HEK293 (cell line): ENCODE results near the gene FAM13B.

ENCODE experiments used
- YY1 ChIP-seq: fragments of 450-650 bp; formaldehyde crosslinking; IDR thresholded peaks from 2 replicates; pipeline ENCODE4 v1.5.1; 2018; ENCODE audit warnings: missing biosample characterization, missing genetic modification characterization
- ZBTB1 ChIP-seq: fragments of 450-650 bp; formaldehyde crosslinking; IDR thresholded peaks from 2 replicates; pipeline ENCODE4 v1.5.1; 2016; ENCODE audit warnings: missing biosample characterization, missing genetic modification characterization
- ZNF140 ChIP-seq: fragments of 450-650 bp; formaldehyde crosslinking; IDR thresholded peaks from 2 replicates; pipeline ENCODE4 v1.5.1; 2016; ENCODE audit warnings: missing biosample characterization, missing genetic modification characterization
- ZNF530 ChIP-seq: fragments of 450-650 bp; formaldehyde crosslinking; IDR thresholded peaks from 2 replicates; pipeline ENCODE4 v1.5.1; 2016; ENCODE audit warnings: low read depth, missing biosample characterization, missing genetic modification characterization
- ZNF558 ChIP-seq: fragments of 450-650 bp; formaldehyde crosslinking; IDR thresholded peaks from 2 replicates; pipeline ENCODE4 v1.5.1; 2016; ENCODE audit warnings: missing biosample characterization, missing genetic modification characterization
- ZNF585B ChIP-seq: fragments of 450-650 bp; formaldehyde crosslinking; IDR thresholded peaks from 2 replicates; pipeline ENCODE4 v1.5.1; 2016; ENCODE audit warnings: missing biosample characterization, missing genetic modification characterization
- ZNF768 ChIP-seq: fragments of 450-650 bp; formaldehyde crosslinking; IDR thresholded peaks from 2 replicates; pipeline ENCODE4 v1.5.1; 2018; ENCODE audit warnings: missing biosample characterization, mild to moderate bottlenecking, missing genetic modification characterization
- ZNF777 ChIP-seq: fragments of 450-650 bp; formaldehyde crosslinking; IDR thresholded peaks from 2 replicates; pipeline ENCODE4 v1.5.1; 2017; ENCODE audit warnings: missing biosample characterization, missing genetic modification characterization, borderline replicate concordance
- ZNF792 ChIP-seq: fragments of 450-650 bp; formaldehyde crosslinking; IDR thresholded peaks from 2 replicates; pipeline ENCODE4 v1.5.1; 2016; ENCODE audit warnings: missing biosample characterization, missing genetic modification characterization
- TF ChIP-seq, protein P1 (sequence below): fragments of 450-650 bp; formaldehyde crosslinking; IDR thresholded peaks from 2 replicates; pipeline ENCODE4 v1.5.1; 2016; ENCODE audit warnings: missing biosample characterization, missing genetic modification characterization
- TF ChIP-seq, protein P2 (sequence below): fragments of 450-650 bp; formaldehyde crosslinking; IDR thresholded peaks from 2 replicates; pipeline ENCODE4 v1.5.1; 2016; ENCODE audit warnings: missing biosample characterization, missing genetic modification characterization
- TF ChIP-seq, protein P3 (sequence below): fragments of 450-650 bp; formaldehyde crosslinking; IDR thresholded peaks from 2 replicates; pipeline ENCODE4 v1.5.1; 2016; ENCODE audit warnings: missing biosample characterization, missing genetic modification characterization
- TF ChIP-seq, protein P4 (sequence below): fragments of 450-650 bp; formaldehyde crosslinking; IDR thresholded peaks from 2 replicates; pipeline ENCODE4 v1.5.1; 2016; ENCODE audit warnings: missing biosample characterization, missing genetic modification characterization
- TF ChIP-seq, protein P5 (sequence below): fragments of 450-650 bp; formaldehyde crosslinking; conservative IDR thresholded peaks from 2 replicates; pipeline ENCODE4 v1.5.1; 2016; ENCODE audit warnings: low read depth, missing biosample characterization, missing genetic modification characterization

DNA sequence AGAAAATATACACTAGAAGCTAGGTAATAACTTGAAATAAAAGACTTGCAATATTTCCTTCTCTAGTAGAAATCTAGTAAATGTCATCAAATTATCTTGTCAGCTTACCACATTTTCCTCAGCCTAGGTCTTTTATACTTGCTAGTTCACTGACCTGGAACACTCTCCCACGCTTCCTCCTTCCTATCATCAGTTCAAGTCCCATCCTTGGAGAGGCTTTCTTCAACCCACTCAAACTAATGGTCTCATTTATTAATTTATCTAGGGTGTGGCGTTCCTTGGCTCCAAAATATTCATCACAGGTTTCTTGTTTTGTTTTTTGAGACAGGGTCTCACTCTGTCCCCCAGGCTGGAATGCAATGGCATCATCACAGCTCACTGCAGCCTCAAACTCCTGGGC lies 2.9 kb downstream of the FAM13B start:
- TF ChIP-seq, protein P1, sequence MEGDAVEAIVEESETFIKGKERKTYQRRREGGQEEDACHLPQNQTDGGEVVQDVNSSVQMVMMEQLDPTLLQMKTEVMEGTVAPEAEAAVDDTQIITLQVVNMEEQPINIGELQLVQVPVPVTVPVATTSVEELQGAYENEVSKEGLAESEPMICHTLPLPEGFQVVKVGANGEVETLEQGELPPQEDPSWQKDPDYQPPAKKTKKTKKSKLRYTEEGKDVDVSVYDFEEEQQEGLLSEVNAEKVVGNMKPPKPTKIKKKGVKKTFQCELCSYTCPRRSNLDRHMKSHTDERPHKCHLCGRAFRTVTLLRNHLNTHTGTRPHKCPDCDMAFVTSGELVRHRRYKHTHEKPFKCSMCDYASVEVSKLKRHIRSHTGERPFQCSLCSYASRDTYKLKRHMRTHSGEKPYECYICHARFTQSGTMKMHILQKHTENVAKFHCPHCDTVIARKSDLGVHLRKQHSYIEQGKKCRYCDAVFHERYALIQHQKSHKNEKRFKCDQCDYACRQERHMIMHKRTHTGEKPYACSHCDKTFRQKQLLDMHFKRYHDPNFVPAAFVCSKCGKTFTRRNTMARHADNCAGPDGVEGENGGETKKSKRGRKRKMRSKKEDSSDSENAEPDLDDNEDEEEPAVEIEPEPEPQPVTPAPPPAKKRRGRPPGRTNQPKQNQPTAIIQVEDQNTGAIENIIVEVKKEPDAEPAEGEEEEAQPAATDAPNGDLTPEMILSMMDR (tag by site-specific recombination) = no peak
- TF ChIP-seq ZNF777 (tag by site-specific recombination) = no peak
- TF ChIP-seq, protein P2, sequence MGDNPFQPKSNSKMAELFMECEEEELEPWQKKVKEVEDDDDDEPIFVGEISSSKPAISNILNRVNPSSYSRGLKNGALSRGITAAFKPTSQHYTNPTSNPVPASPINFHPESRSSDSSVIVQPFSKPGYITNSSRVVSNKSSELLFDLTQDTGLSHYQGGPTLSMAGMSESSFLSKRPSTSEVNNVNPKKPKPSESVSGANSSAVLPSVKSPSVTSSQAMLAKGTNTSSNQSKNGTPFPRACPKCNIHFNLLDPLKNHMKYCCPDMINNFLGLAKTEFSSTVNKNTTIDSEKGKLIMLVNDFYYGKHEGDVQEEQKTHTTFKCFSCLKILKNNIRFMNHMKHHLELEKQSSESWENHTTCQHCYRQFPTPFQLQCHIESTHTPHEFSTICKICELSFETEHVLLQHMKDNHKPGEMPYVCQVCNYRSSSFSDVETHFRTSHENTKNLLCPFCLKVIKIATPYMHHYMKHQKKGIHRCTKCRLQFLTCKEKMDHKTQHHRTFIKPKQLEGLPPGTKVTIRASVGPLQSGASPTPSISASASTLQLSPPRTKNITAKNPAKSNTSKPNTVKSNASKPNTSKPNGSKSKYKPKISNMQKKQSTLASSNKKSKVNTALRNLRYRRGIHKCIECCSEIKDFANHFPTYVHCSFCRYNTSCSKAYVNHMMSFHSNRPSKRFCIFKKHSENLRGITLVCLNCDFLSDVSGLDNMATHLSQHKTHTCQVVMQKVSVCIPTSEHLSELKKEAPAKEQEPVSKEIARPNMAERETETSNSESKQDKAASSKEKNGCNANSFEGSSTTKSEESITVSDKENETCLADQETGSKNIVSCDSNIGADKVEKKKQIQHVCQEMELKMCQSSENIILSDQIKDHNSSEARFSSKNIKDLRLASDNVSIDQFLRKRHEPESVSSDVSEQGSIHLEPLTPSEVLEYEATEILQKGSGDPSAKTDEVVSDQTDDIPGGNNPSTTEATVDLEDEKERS (tag by site-specific recombination) = no peak
- TF ChIP-seq, protein P3, sequence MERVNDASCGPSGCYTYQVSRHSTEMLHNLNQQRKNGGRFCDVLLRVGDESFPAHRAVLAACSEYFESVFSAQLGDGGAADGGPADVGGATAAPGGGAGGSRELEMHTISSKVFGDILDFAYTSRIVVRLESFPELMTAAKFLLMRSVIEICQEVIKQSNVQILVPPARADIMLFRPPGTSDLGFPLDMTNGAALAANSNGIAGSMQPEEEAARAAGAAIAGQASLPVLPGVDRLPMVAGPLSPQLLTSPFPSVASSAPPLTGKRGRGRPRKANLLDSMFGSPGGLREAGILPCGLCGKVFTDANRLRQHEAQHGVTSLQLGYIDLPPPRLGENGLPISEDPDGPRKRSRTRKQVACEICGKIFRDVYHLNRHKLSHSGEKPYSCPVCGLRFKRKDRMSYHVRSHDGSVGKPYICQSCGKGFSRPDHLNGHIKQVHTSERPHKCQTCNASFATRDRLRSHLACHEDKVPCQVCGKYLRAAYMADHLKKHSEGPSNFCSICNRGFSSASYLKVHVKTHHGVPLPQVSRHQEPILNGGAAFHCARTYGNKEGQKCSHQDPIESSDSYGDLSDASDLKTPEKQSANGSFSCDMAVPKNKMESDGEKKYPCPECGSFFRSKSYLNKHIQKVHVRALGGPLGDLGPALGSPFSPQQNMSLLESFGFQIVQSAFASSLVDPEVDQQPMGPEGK (tag by site-specific recombination) = no peak
- no peak for TF ChIP-seq ZNF585B
- TF ChIP-seq, protein P4, sequence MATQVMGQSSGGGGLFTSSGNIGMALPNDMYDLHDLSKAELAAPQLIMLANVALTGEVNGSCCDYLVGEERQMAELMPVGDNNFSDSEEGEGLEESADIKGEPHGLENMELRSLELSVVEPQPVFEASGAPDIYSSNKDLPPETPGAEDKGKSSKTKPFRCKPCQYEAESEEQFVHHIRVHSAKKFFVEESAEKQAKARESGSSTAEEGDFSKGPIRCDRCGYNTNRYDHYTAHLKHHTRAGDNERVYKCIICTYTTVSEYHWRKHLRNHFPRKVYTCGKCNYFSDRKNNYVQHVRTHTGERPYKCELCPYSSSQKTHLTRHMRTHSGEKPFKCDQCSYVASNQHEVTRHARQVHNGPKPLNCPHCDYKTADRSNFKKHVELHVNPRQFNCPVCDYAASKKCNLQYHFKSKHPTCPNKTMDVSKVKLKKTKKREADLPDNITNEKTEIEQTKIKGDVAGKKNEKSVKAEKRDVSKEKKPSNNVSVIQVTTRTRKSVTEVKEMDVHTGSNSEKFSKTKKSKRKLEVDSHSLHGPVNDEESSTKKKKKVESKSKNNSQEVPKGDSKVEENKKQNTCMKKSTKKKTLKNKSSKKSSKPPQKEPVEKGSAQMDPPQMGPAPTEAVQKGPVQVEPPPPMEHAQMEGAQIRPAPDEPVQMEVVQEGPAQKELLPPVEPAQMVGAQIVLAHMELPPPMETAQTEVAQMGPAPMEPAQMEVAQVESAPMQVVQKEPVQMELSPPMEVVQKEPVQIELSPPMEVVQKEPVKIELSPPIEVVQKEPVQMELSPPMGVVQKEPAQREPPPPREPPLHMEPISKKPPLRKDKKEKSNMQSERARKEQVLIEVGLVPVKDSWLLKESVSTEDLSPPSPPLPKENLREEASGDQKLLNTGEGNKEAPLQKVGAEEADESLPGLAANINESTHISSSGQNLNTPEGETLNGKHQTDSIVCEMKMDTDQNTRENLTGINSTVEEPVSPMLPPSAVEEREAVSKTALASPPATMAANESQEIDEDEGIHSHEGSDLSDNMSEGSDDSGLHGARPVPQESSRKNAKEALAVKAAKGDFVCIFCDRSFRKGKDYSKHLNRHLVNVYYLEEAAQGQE = no peak
- no peak for TF ChIP-seq ZNF558 (tag by site-specific recombination)
- TF ChIP-seq ZNF530 (tag by site-specific recombination) = no peak
- no peak for TF ChIP-seq ZNF140 (tag by site-specific recombination)
- no peak for TF ChIP-seq YY1 (tag by site-specific recombination)
- TF ChIP-seq ZNF768 (tag by site-specific recombination) = no peak
- TF ChIP-seq ZNF792 (tag by site-specific recombination) = no peak
- TF ChIP-seq ZBTB1 (tag by site-specific recombination) = no peak
- TF ChIP-seq, protein P5, sequence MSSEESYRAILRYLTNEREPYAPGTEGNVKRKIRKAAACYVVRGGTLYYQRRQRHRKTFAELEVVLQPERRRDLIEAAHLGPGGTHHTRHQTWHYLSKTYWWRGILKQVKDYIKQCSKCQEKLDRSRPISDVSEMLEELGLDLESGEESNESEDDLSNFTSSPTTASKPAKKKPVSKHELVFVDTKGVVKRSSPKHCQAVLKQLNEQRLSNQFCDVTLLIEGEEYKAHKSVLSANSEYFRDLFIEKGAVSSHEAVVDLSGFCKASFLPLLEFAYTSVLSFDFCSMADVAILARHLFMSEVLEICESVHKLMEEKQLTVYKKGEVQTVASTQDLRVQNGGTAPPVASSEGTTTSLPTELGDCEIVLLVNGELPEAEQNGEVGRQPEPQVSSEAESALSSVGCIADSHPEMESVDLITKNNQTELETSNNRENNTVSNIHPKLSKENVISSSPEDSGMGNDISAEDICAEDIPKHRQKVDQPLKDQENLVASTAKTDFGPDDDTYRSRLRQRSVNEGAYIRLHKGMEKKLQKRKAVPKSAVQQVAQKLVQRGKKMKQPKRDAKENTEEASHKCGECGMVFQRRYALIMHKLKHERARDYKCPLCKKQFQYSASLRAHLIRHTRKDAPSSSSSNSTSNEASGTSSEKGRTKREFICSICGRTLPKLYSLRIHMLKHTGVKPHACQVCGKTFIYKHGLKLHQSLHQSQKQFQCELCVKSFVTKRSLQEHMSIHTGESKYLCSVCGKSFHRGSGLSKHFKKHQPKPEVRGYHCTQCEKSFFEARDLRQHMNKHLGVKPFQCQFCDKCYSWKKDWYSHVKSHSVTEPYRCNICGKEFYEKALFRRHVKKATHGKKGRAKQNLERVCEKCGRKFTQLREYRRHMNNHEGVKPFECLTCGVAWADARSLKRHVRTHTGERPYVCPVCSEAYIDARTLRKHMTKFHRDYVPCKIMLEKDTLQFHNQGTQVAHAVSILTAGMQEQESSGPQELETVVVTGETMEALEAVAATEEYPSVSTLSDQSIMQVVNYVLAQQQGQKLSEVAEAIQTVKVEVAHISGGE (tag by site-specific recombination) = no peak
